Suppressor macrophage (primary cell): ENCODE measurements around the gene CD72.
"Not testable (repeated sequence)": the region's sequence is repeated elsewhere in the genome, so short reads cannot be mapped to it uniquely, and the experiment has no call there.

Experiments
- DNase-seq, 4 experiments: peaks; one replicate each; pipeline ENCODE4 v3.0.0-alpha.2; 2020 to 2022

CD72 gene

DNA sequence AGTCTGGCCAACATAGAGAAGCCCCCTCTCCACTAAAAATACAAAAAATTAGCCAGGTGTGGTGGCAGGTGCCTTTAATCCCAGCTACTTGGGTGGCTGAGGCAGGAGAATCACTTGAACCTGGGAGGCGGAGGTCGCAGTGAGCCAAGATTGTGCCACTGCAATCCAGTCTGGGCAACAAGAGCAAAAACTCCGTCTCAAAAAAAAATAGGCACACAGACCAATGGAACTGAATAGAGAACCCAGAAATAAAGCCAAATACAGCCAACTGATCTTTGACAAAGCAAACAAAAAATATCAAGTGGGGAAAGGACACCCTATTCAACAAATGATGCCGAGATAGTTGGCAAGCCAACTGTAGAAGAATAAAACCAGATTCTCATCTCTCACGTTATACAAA, 29.7 kb downstream of the CD72 start:
- DNase-seq, result not testable (repeated sequence)

DNA sequence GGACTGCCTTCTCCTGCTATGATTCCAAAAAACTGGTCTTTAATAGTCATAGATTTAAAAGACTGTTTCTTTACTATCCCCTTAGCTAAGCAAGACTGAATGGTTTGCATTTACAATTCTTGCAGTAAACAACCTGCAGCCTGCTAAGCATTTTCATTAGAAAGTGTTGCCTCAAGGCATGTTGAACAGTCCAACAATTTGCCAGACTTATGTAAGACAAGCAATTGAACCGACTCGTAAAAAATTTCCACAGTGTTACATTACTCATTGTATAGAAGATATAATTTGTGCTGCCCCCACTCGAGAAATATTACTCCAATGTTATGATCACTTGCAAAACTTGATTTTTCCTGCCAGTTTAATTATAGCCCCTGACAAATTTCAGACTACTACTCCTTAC, 33.5 kb downstream of the CD72 start:
- DNase-seq, result not testable (repeated sequence)

DNA sequence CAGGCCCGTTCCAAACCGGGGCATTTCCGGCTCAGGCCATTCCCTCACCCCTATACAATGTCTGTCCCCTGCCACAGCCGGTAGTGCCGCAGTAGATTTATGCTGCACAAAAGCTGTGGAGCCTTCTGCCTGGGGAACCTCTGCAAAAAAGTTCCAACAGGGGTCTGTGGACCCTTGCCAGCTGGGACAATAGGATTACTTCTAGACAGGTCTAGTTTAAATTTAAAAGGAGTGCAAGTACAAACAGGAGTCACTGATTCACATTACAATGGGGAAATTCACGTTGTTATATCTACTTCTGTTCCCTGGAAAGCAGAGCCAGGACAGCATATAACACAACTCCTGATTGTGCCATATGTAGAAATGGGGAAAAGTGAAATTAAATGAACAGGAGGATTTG, 34.7 kb downstream of the CD72 start:
- DNase-seq, result not testable (repeated sequence)

DNA sequence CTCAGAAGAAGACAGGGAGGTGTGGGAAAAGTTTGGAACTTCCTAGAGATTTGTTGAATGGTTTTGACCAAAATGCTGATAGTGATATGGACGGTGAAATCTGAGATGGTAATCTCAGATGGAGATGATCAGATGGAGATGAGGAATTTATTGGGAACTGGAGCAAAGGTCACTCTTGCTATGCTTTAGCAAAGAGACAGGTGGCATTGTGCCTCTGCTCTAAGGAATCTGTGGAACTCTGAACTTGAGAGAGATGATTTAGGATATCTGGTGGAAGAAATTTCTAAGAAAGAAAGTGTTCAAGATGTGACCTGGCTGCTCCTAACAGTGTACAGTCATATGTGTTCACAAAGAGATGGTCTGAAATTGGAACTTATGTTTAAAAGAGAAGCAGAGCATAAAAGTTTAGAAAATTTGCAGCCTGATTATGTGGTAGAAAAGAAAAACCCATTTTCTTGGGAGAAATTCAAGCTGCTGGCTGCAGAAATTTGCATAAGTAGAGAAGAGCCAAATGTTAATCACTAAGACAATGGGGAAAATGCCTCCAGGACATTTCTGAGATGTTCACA, 38.5 kb downstream of the CD72 start:
- DNase-seq, result not testable (repeated sequence)

DNA sequence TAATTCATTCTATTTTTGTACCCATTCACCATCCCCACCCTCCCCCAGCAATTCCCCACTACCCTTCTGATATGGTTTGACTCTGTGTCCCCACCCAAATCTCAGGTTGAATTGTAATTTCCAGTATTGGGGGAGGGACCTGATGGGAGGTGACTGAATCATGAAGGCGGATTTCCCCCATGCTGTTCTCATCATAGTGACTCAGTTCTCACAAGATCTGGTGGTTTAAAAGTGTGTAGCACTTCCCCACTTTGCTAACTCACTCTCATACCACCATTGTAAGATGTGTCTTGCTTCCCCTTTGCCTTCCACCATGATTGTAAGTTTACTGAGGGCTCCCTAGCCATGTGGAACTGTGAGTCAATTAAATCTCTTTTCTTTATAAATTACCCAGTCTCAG, 39.1 kb downstream of the CD72 start:
- peak; percentile 35 to 75 (median 53) for DNase-seq

DNA sequence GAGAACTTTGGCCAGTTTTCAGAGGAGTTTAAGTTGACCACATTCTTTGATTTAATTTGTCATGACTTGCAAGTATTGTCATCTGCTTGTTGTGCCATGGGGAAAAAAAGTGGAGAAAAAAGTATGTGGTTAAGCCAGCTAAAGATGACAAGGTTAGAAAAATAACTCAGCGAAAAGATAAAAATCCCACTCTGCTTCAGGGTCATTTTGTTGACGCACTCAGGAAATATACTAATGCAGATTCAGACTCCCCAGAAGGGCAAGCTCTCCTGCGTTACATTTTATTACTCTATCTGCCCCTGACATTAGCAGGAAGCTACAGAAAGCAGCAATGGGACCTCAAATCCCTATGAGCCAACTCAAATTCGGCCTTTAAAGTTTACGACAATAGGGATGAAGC, 40.7 kb downstream of the CD72 start:
- no peak for DNase-seq

DNA sequence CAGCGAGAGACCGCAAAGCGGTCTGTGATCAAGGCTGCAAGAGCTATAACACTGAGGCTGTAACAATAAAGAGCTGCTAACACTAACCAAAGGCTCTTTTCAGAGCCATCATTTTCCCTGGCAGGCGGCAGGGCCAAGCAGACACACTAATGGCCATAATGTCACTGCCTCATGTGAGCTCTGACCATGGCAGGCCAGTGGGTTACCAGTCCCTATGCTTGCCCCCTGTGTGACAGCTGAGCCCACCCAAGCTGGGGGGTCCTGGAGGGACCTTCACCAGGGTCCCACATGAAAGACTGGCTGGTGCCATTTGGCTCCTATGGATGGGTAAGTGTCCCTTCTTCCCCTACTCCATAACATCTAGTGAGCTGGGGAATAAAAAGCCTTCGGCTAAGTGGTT, 42.7 kb downstream of the CD72 start:
- no peak for DNase-seq

DNA sequence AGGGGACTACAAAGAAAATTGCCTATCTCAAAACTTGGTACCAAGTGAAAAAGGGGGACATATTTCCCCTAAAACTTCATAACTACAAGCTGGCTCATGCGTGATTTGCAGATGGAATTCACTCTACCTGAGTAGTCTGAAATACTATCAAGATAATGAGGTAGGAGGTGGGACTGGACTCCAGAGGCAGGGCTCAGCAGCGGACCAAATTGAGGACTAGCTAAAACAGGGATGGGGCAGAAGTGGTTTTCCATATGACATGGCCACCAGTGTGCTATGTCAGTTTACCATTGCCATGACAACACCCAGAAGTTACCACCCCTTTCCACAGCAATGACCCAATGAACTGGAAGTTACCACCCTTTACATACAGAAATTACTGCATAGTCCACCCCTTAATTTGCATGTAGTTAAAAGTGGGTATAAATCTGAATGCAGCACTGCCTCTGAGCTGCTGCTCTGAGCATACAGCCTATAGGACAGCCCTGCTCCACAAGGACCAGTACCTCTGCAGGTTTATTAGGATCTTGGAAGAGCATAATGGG, 43.6 kb downstream of the CD72 start:
- no peak for DNase-seq

DNA sequence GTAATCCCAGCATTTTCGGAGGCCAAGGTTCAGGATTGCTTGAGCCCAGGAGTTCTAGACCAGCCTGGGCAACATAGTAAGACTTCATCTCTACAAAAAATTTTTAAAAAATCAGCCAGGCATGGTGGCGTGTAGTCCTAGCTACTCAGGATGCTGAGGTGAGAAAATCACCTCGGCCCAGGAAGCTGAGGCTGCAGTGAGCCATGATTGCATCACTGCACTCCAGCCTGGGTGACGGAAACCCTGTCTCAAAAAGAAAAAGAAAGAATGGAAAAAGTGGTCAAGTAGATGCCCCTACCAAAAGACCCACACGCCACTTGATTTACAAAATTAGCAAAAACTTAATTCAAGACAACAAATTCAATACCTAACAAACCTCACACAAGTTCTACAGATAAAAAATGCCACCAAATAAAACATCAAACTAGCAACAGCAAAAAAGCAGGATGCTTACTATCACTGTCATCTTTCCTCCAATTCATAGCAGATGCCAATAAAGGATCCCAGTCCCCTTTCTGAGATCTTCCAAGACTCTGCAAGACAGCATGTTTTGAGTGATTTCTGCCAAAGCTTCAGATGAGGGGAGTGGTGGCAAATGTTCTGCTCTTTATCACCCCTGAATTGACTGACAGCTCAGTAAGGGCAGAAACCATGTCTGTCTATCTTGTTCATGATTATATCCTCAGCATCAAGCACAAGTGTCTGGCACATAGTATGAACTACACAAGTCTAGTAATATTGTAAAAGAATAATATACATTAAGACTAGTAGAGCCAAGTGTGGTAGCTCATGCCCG, 47.3 kb downstream of the CD72 start:
- DNase-seq, result no peak

DNA sequence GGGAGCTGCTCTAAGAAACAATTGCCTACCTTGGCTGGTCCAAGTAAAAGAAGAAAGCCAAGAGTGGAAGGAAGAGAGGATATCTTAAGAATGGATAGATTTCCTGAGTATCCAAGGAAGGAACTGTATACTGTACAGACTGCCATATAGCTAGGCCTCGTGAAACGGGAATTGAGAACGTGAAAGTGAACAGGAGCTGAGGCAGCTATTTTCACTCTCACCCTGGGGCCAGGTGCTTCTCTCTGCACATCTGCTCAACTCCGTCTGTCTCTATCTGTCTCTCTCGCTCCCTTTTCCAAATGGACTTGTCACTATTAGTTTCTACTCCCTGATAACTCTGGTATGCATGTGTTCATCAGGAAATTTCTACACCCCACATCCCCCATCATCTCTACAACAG, 49.0 kb downstream of the CD72 start:
- DNase-seq, result peak in 1 of 4 experiments; percentile 12

DNA sequence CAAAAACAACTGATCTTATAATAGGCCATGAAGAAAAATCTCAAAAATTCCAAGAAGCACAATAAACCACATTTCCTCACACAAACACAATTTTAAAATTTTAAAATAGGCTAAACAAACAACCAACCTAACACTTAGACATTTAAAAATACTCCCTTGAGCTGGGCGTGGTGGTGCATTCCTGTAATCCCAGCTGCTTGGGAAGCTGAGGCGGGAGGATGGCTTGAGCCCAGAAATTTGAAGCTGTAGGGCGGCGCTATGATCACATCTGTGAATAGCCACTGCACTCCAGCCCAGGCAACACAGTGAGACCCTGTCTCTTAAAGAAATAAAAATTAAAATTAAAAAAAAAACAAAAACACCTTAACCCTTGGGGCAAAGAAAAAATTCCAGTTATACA, 50.0 kb downstream of the CD72 start:
- DNase-seq, result no peak

DNA sequence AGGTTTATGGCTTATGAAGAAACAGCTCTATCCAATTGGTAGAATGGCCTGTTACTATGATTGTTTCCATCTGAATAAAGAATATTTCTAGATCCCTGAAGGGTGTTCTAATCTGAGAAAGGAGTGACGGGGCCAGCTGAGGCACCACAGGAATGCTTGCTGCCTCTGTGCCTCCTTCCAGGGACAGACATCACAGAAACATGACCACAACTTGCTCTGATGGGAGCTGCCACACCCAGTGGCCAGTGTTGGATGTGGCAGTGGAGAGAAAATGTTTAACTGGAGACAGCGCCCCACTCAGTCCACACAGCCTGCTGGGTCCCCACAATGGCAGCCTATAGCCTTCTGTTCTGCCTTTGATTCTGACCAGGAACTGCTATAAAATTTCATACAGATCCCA, 51.8 kb downstream of the CD72 start:
- no peak for DNase-seq

DNA sequence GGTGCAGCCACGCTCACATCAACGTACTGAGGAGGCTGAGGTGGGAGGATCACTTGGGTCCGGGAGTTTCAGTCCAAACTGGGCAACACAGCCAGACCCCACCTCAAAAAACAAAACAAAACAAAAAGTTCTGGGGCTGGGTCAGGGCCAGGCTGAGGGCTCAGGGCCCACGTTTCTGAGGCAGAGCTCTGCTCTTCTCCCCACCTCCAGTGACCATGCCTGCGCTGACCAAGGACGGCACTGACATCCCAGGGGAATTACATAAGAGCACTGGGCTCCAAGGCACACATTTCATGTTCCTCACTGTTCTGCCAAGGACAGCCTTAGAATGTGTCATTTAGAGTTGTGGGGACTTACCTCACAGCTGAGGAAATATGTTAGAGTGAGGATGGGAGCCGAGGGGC, 53.6 kb downstream of the CD72 start:
- no peak for DNase-seq

DNA sequence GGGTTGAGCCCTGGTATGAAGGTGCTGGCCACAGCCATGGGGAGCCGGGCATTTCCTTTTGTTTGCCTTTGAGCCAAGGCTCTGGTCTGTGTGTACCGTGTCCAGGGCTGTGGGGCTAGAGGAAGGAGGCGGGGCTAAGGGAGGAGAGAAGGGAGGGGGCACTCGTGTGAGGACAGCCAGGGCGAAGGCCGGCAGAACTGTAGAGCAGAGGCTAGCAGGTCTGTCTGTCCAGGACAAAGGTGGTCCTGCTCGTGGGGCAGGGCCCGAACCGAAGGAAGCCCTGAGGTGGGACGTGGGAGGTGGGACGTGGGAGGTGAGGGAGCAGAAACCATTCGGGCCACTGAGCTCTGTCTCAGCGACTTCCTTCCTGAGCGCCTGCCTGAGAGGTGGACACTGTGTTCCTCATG, 54.4 kb downstream of the CD72 start:
- no peak for DNase-seq

DNA sequence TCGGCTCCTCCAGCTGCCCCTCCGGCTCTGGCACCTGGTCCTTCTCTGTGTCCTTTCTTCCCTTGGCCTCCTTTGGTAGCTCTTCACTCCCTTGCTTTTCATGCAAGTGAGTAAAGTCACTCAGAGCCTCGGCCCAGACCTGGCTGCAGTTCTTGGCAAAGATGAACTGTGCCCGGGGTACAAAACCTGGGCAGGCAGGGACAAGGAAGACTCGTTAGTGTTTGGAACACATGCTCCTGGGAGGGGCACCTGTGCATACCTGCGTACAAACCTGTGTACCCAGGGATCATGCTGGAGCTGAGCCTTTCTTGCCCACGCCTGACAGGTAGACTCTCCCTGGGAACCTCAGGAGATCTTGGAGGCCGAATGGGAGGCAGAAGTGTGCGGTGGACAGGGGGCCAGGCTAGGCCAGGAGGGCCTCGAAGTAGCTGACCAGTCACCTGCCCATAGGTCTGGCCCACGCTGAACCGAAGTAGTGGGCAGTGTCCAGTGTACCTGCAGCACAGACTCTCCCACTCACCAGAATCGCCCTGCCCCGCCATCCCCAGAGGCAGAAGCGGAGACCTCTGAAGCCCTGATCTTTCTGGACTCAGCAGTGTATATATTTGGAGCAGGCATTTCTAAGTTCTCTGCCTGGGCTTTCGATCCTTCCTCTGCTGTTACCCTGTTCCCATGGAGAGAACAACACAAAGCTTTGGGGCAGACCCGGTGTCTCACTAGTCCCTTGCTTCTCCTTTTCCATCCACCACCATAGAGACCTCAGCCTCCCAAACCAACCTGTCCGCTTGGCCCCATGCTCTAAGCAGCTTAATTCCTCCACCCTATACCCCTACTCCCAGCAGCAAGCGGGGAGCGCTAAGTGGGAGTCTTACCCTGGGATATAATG, 55.1 kb downstream of the CD72 start:
- peak in 2 of 4 experiments; percentile 13 to 23 for DNase-seq

DNA sequence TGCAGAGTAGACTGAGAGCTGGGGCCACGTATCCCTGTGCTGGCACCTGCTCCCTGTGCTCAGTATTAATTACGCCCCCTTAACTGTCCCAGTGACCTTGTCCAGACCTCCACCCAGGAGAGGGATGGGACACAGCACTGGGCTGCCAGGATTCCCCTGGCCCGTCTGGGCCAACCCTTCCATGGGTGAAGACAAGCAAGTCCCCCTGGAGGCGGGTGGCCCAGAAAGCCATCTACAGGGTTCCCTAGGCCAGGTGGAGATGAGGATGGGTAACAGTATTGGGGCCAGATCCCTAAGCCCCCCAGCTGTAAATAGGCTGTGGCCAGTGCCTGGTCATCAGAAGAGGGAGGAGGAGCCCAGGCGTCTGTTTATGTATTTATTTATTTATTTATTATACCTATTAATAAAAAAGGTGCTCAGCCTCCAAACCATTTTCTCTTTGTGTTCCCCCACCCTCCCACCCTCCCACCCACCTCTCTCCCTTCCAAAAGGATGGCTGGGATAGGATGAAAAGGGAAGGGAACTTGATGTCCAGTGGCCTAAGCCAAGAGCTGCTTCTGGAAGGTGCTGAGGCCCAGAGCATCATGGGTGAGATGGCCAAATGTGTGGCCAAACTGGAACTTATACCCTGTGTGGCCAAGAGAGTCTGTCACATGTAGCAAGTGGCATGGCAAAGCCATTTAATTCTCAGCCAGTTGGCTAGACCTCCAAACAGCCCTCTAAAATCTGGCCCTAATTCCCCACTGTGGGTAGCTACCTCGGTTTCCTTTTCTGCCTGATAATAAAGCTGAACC, 56.5 kb downstream of the CD72 start:
- no peak for DNase-seq

DNA sequence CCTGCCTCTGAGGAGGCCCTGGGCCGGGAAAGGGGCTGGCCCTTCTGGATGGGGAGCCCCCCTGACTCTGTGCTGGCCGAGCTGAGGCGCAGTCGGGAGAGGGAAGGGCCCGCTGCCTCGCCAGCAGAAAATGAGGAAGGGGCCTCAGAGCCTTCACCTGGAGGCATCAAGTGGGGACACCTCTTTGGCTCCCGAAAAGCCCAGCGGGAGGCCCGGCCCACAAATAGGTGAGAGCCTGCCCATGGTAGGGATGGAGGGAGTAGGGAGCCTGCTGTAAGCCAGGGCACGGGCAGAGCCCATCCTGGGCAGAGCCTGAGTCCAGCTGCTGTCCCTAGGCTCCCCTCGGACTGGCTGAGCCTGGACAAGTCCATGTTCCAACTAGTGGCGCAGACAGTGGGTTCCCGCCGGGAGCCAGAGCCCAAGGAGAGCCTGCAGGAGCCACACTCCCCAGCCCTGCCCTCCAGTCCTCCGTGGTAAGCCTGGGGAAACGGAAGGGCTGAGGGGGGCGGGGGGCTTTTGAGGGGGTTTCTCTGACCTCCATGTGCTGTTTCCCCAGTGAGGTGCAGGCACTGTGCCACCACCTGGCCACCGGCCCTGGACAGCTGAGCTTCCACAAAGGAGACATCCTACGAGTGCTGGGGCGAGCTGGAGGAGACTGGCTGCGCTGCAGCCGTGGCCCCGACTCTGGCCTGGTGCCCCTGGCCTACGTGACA, 57.4 kb downstream of the CD72 start:
- DNase-seq, result no peak
